ENCODE results near the gene MARK3. TPM values are rescaled to one million over a fixed set of nuclear protein-coding genes. Genes with fewer than 3 reads are reported as not detected.
"Not testable (repeated sequence)": the region's sequence is repeated elsewhere in the genome, so short reads cannot be mapped to it uniquely, and the experiment has no call there.

MARK3 gene
- total RNA-seq, 1 experiment from 2014 or later, result 77.7 TPM

- DNase-seq (ENCODE audit: low read depth), result no peak
These were observed 139.1 kb downstream of the MARK3 start for GRCh38 chr14:103524002-103524935.

- DNase-seq (ENCODE audit: low read depth), result not testable (repeated sequence)
These were observed 140.4 kb downstream of the MARK3 start for GRCh38 chr14:103525430-103526246.

- DNase-seq (ENCODE audit: low read depth), result no peak
These were observed 141.2 kb downstream of the MARK3 start for GRCh38 chr14:103526247-103526913.

GRCh38 chr14:103526914-103527248 lies 141.7 kb downstream of the MARK3 start:
- no peak for DNase-seq (ENCODE audit: low read depth)

GRCh38 chr14:103527408-103528145 lies 142.4 kb downstream of the MARK3 start:
- peak; percentile 42 for DNase-seq (ENCODE audit: low read depth)

GRCh38 chr14:103528146-103528586 lies 143.0 kb downstream of the MARK3 start:
- no peak for DNase-seq (ENCODE audit: low read depth)

- peak; percentile 68 for DNase-seq (ENCODE audit: low read depth)
These were observed 143.6 kb downstream of the MARK3 start, which contains the start of gene TRMT61A for GRCh38 chr14:103528587-103529382. Gene TRMT61A (plus strand): TSS chr14:103529196. CDS start chr14:103529979, 783 bp downstream.

GRCh38 chr14:103529383-103530365 lies 144.5 kb downstream of the MARK3 start:
- no peak for DNase-seq (ENCODE audit: low read depth)

- no peak for DNase-seq (ENCODE audit: low read depth)
These were observed 145.2 kb downstream of the MARK3 start for GRCh38 chr14:103530390-103530789.

- DNase-seq (ENCODE audit: low read depth), result no peak
These were observed 145.6 kb downstream of the MARK3 start for GRCh38 chr14:103530831-103531230.

GRCh38 chr14:103531421-103532215 lies 146.4 kb downstream of the MARK3 start:
- no peak for DNase-seq (ENCODE audit: low read depth)

GRCh38 chr14:103532216-103533136 lies 147.3 kb downstream of the MARK3 start:
- no peak for DNase-seq (ENCODE audit: low read depth)

GRCh38 chr14:103533137-103533998 lies 148.2 kb downstream of the MARK3 start:
- DNase-seq (ENCODE audit: low read depth), result no peak

- DNase-seq (ENCODE audit: low read depth), result no peak
These were observed 148.9 kb downstream of the MARK3 start for GRCh38 chr14:103533999-103534575.

- no peak for DNase-seq (ENCODE audit: low read depth)
These were observed 149.4 kb downstream of the MARK3 start for GRCh38 chr14:103534576-103535061.

All from HT1080 (cell line).